K562 (cell line): ENCODE data around the gene ADGRL3. TPM values are rescaled to one million over a fixed set of nuclear protein-coding genes. Genes with fewer than 3 reads are reported as not detected.

Experiments used
- ATAC-seq: fragments of 200-7000 bp; cut with Tn5 transposase; 3 replicates; pipeline ENCODE4 v1.9.1; 2020; ENCODE audit warnings: moderate library complexity
- BruUV-seq: library from RNA; stranded (reverse); fragments of 400-500 nt; replicated peaks from 2 replicates; lab custom pipeline; 2021; lab: Mats Ljungman, UMichigan
- CTCF ChIA-PET: fragments of 300-600 bp; formaldehyde crosslinking; extraction: SDS; loops from one replicate; lab custom pipeline; 2021; ENCODE audit warnings: low intra/inter-chr PET ratio; lab: Yijun Ruan, JAX
- POLR2A ChIA-PET: fragments of 300-600, 350-650 bp; sonication (Branson Sonifier 250); formaldehyde crosslinking; extraction: SDS; loops from one replicate; lab custom pipeline; 2021; ENCODE audit warnings: antibody characterized with exemption, inconsistent platforms; lab: Yijun Ruan, JAX
- DNase-seq, 4 experiments: peaks; one replicate each; pipeline versions ENCODE4 v3.0.0 to v3.0.0-alpha.2; 2011 to 2018; ENCODE audit warnings: low spot score in 3 of 4, mixed read lengths in 3 of 4; ENCODE audit errors: extremely low read depth in 1 of 4
- FAIRE-seq: peaks from 2 replicates; lab custom pipeline; 2011; peaks lifted over from hg19 to GRCh38; lab: Jason Lieb, UNC
- H2AFZ ChIP-seq: 2 replicates; pipeline ENCODE4 v1.6.0; 2011; ENCODE audit warnings: low read depth, low read length, control low read depth, inconsistent platforms
- H3K27ac ChIP-seq: fragments of 200-600 bp; 3 replicates; pipeline ENCODE4 v1.8.0; 2011; ENCODE audit warnings: low read depth, mild to moderate bottlenecking, control low read depth, inconsistent platforms, low read length, moderate library complexity, mixed read lengths; ENCODE audit errors: extremely low read depth
- H3K27me3 ChIP-seq, 2 experiments: fragments of 300-600 bp in 1 of 2; 2 replicates in 1 of 2; 3 replicates in 1 of 2; pipeline versions ENCODE4 v1.6.0 to v1.8.0; 2011; ENCODE audit warnings: inconsistent platforms in 2 of 2, low read length in 2 of 2, mild to moderate bottlenecking in 1 of 2, mixed read lengths in 1 of 2, moderate library complexity in 1 of 2; ENCODE audit not compliant: control insufficient read depth in 2 of 2, insufficient read depth in 2 of 2
- H3K36me3 ChIP-seq: fragments of 300-600 bp; 3 replicates; pipeline ENCODE4 v1.8.0; 2011; ENCODE audit warnings: mild to moderate bottlenecking, low read length, inconsistent platforms; ENCODE audit not compliant: control insufficient read depth, insufficient read depth
- H3K4me1 ChIP-seq, 2 experiments: fragments of 200-600 bp in 1 of 2; replicated peaks in 1 of 2; 2 replicates in 1 of 2; 3 replicates in 1 of 2; pipeline versions ENCODE4 v1.5.1 to v1.8.0; 2011; ENCODE audit warnings: inconsistent platforms in 2 of 2, low read length in 2 of 2, mild to moderate bottlenecking in 1 of 2, mixed read lengths in 1 of 2, moderate library complexity in 1 of 2; ENCODE audit not compliant: control insufficient read depth in 2 of 2, insufficient read depth in 2 of 2
- H3K4me2 ChIP-seq: 2 replicates; pipeline ENCODE4 v1.6.1; 2011; ENCODE audit warnings: low read length, control low read depth, inconsistent platforms, mixed read lengths; ENCODE audit not compliant: insufficient read depth
- H3K4me3 ChIP-seq: fragments of 200-600 bp; sonication (generic), shearing (Covaris generic); 2 replicates; pipeline ENCODE4 v1.5.1; 2016; ENCODE audit warnings: control low read depth, inconsistent platforms
- H3K79me2 ChIP-seq: fragments of 200-600 bp; 3 replicates; pipeline ENCODE4 v1.8.0; 2011; ENCODE audit warnings: low read length, inconsistent platforms; ENCODE audit not compliant: control insufficient read depth, insufficient read depth
- H3K9ac ChIP-seq, 2 experiments: 2 replicates each; pipeline versions ENCODE4 v1.6.0 to v1.6.1; 2011; ENCODE audit warnings: low read depth in 2 of 2, low read length in 2 of 2, control low read depth in 1 of 2, inconsistent platforms in 1 of 2, mild to moderate bottlenecking in 1 of 2, mixed read lengths in 1 of 2; ENCODE audit not compliant: insufficient read depth in 1 of 2
- H3K9me1 ChIP-seq: one replicate; pipeline ENCODE4 v1.6.0; 2011; ENCODE audit warnings: inconsistent platforms, mild to moderate bottlenecking, low read length, moderate library complexity; ENCODE audit not compliant: control insufficient read depth, insufficient read depth
- H3K9me3 ChIP-seq: replicated peaks from 2 replicates; pipeline ENCODE4 v1.5.1; 2011; ENCODE audit warnings: low read depth, low read length, inconsistent platforms; ENCODE audit not compliant: control insufficient read depth, insufficient read depth
- H4K20me1 ChIP-seq: replicated peaks from 2 replicates; pipeline ENCODE4 v1.6.1; 2011; ENCODE audit warnings: low read length, inconsistent platforms, mixed read lengths; ENCODE audit not compliant: control insufficient read depth, insufficient read depth
- CCAR2 ChIP-seq: fragments of 200-400 bp; formaldehyde crosslinking; IDR thresholded peaks from 2 replicates; pipeline ENCODE4 v1.6.1; 2017; ENCODE audit warnings: mild to moderate bottlenecking, low read depth, low read length
- NCOR1 ChIP-seq: fragments of 450-650 bp; IDR thresholded peaks from 2 replicates; pipeline ENCODE4 v1.6.1; 2016; ENCODE audit warnings: mild to moderate bottlenecking, moderate library complexity
- XRCC4 ChIP-seq: IDR thresholded peaks from one replicate; pipeline ENCODE4 v1.6.1; 2011; ENCODE audit not compliant: insufficient read depth, insufficient read length; ENCODE audit errors: extremely low read depth
- WGBS: fragments of 100-300 bp; shearing (Covaris generic); methylation state at CpG from one replicate; pipeline ENCODE4 v1.1.6; 2016; ENCODE audit warnings: low coverage, mixed read lengths; ENCODE audit not compliant: insufficient coverage; ENCODE audit errors: missing lambda C conversion rate; 5-methylcytosine and 5-hydroxymethylcytosine counted together
- in situ Hi-C: fragments of 300-500 bp; cut with MboI; formaldehyde crosslinking; loops from 4 replicates; pipeline ENCODE4 v1.15.0; 2018; ENCODE audit warnings: inconsistent platforms, mixed read lengths
- intact Hi-C: fragments of 100-400 bp; cut with micrococcal nuclease; formaldehyde crosslinking; loops from 2 replicates; pipeline ENCODE4 v1.14.2; 2022
- polyA plus RNA-seq, 8 experiments: library from polyadenylated mRNA; depleted of rRNA in 4 of 8; stranded (reverse) in 5 of 8; unstranded in 3 of 8; fragments of >200 nt; fragmentation: Nextera tagmentation in 2 of 8; fragmentation: Illumina TruSeq in 1 of 8; extraction: Ambion mirVana in 2 of 8; extraction: Trizol in 1 of 8; gene quantifications; 2 replicates each; pipeline versions ENCODE4 v1.2.1 to v1.2.3, GENCODE V29; 2011 to 2014; ENCODE audit warnings: inconsistent platforms in 1 of 8, missing spikeins in 1 of 8
- total RNA-seq, 7 experiments: library from RNA; depleted of rRNA in 6 of 7; stranded (reverse); fragments of >200 nt in 6 of 7; fragmentation: Illumina TruSeq in 2 of 7; extraction: Trizol in 2 of 7; gene quantifications; 2 replicates each; pipeline versions ENCODE4 v1.2.1 to v1.2.3, GENCODE V29; 2011 to 2021; ENCODE audit warnings: low replicate concordance in 1 of 7
- TF ChIP-seq, protein P1 (sequence below), 2 experiments: fragments of 250-450 bp in 1 of 2; fragments of 450-650 bp in 1 of 2; sonication (Bioruptor Pico) in 1 of 2; IDR thresholded peaks; 2 replicates each; pipeline versions ENCODE4 v1.6.1 to v1.8.0; 2016 to 2021; ENCODE audit warnings: mild to moderate bottlenecking in 2 of 2, moderate library complexity in 2 of 2, missing compliant biosample characterization in 1 of 2, missing genetic modification characterization in 1 of 2
- TF ChIP-seq, protein P2 (sequence below), 3 experiments: fragments of 200-800 bp in 1 of 3; sonication (Bioruptor generic) in 1 of 3; sonication (generic) in 1 of 3; formaldehyde crosslinking in 1 of 3; IDR thresholded peaks; 2 replicates each; pipeline versions ENCODE4 v1.6.1 to v1.8.0; 2016 to 2022; ENCODE audit warnings: mild to moderate bottlenecking in 2 of 3, missing compliant biosample characterization in 2 of 3, missing genetic modification characterization in 2 of 3, missing genetic modification reagents in 1 of 3

ADGRL3 gene
- total and polyA plus RNA-seq, 9 of the 15 experiments (the other 6 are each of a cell fraction or from before 2014, with no cell fraction given), result 0.03 to 0.14 (median 0.04) TPM; not detected in 2

- TF ChIP-seq, protein P1, sequence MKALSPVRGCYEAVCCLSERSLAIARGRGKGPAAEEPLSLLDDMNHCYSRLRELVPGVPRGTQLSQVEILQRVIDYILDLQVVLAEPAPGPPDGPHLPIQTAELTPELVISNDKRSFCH (CRISPR knock-in tag; IDR thresholded peaks at IDR 0.05), result no peak
- TF ChIP-seq, protein P1 (tag; IDR thresholded peaks at IDR 0.05), result no peak
- TF ChIP-seq CCAR2, result no peak
These were observed 677.1 kb downstream of the ADGRL3 start (continued) for GRCh38 chr4:61877266-61877665.

DNA sequence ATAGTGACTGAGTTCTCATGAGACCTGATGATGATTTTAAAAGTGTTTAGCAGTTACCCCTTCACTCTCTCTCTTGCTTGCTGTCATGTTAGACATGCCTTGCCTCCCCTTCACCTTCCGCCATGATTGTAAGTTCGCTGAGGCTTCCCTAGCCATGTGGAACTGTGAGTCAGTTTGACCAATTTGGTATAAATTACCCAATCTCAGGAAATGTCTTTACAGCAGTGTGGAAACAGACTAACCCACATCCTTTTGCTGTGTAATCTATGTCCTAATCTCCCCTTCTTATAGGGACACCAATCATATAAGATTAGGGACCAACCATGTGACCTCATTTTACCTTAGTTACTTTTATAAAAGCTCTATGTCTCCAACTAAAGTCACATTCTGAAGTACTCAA lies 677.8 kb downstream of the ADGRL3 start:
- TF ChIP-seq, protein P2, sequence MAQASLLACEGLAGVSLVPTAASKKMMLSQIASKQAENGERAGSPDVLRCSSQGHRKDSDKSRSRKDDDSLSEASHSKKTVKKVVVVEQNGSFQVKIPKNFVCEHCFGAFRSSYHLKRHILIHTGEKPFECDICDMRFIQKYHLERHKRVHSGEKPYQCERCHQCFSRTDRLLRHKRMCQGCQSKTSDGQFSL (CRISPR knock-in tag; IDR thresholded peaks at IDR 0.05), result no peak
- TF ChIP-seq, protein P2 (tag; IDR thresholded peaks at IDR 0.05), result no peak
- TF ChIP-seq NCOR1, result no peak
- TF ChIP-seq XRCC4, result no peak
- TF ChIP-seq, all 486 proteins: peak for 0
- H4K20me1 ChIP-seq, result no peaks in the 10 kb centered on the region
- no peak overlapping the region for H3K4me3 ChIP-seq
- H3K27ac ChIP-seq, result no peak overlapping the region
- DNase-seq, result no peak
- no peaks in the 10 kb centered on the region for H3K9me1 ChIP-seq
- no peaks in the 10 kb centered on the region for H3K27me3 ChIP-seq
- H3K36me3 ChIP-seq, result no peaks in the 10 kb centered on the region
- H3K4me1 ChIP-seq, result no peaks in the 10 kb centered on the region
- no peaks in the 10 kb centered on the region for H3K79me2 ChIP-seq
- H2AFZ ChIP-seq, result no peak overlapping the region
- POLR2A ChIA-PET, result no interaction called here
- no peak overlapping the region for H3K4me2 ChIP-seq
- no peaks in the 10 kb centered on the region for H3K9me3 ChIP-seq
- BruUV-seq, result no TSS peak
- WGBS, result 0% methylated on average over 2 of the region's 2 CpGs
- intact Hi-C loops (no loop called here), in situ Hi-C loops (no loop called here)
- H3K9ac ChIP-seq, result no peak overlapping the region
- FAIRE-seq, result no peak
- no peak for ATAC-seq
- CTCF ChIA-PET, result no interaction called here
